CD4-positive, alpha-beta T cell treated with Interleukin-2 at 100 ng/mL for 4 hours (primary cell): Measurements from ENCODE around the gene LRRC1.

ENCODE experiments used
- DNase-seq: peaks from one replicate; pipeline ENCODE4 v3.0.0-alpha.2; 2020; ENCODE audit warnings: low spot score

Gene LRRC1

DNA sequence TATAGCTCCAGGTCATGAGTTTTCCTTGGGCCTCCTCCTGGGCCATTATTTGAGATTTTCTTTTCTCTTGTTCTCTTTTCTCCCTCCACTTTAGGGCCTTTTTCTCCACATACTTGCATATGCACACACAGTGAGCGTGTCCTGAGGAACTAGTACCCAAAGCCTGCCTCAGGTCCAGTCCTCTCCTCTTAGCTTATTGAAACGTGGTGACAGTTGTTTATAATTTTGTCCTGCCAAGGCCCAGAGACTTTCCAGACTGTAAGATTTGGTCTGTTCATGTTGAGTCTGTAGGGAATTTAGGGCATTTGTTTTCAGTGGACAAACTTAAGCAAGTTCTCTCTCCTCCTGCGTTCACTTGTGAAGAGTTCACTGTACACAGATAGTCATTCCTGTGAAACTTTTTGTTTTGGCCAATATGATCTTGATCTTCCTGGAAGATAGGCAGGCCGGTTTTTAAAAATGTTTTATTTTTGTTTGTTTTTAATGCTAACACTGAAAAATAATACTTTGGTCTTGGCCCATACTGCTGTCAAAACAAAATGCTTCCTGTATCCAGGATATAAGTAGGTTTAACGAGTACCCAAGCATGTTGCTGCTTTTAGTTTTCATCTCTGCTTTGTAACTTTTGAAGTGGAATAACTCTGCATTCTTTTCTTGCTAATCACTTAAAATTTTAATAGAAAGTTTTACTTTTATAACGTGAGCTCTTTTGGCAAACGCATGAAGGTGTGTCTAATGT lies 20.7 kb downstream of the LRRC1 start:
- no peak for DNase-seq

DNA sequence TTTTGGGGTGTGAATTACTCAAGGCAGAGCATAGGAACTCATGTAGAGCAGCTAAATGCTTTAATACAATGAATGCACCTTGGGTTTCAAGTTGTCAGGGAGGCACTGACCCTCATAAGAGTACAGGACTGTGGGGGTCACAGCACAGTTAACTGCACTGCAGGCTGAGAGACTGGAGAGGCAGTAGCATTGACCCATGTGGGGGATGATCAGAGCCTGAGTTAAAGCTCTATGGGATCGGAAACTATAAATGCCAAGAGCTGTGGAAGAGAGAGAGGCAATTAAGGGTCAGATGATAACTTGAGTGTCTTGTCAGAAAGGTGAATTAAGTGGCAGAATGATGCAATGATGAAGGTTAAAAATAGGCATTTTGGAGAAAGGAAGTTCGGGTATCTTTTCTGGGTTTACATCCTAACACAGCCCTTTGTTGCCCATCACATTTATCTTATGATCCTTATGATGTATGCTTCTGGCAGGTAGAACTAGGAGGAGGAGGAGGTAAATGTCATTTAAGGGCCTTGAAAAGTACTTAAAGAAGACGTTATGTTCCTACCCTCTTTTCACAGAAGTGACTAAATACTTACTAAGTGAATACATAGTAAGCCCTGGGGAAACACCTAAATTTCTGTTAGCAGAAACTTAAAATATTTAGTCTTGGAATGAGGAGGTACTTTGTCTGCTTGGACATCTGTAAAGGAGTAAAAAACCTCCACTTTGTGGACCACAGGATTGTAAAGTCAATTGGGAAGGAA lies 24.2 kb downstream of the LRRC1 start:
- DNase-seq: no peak

DNA sequence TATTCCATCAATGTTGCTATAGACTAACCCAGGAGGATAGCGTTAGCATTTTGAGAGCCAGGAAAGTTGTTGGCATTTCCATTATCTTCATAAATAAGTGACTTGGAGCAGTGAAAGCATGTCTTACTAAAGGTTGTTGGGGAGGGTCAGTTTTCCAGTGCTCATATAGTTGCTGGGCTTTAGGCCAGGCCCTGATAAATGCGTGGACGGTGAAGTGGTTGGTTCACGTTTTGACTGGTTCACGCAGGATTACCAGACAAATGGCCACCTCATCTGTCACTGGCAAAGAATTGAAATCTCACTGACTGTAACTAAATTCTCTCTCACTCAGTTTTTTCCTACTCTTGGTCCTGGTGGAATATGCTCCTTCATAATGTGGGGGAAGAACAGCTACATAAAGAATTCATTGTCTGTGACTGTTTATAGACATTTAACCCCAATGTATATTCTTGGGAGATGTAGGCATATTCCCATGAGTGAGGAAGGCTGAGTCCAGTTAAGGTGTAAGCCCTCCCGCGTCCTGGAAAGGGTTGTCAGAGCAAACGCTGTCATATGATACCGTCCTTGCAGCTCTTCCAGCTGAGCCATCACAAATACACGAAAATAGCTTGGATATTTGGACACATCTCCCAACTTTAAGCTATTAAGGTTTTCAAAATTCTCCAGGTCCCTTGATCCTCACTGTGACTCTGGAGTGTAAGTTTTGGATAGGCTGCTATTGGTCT lies 27.8 kb downstream of the LRRC1 start:
- no peak for DNase-seq

DNA sequence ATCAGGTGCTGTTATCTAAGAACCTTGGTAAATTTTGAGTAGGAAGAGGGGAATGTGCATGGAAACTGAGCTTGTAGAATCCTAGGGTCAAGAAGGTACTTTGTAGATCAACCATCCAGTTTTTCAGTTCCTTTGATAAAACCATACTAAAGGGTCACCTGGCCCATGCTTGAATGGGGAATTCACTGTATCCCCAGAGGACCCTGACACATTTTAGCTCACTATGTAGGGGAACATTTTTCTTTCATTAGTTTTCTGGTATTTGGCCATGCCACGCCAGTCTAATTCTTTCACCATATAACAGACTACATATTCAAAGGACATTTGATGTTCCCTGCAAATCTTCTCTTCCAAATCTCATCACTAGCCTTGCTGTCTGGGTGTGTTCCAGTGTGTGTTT lies 29.9 kb downstream of the LRRC1 start:
- DNase-seq: no peak

DNA sequence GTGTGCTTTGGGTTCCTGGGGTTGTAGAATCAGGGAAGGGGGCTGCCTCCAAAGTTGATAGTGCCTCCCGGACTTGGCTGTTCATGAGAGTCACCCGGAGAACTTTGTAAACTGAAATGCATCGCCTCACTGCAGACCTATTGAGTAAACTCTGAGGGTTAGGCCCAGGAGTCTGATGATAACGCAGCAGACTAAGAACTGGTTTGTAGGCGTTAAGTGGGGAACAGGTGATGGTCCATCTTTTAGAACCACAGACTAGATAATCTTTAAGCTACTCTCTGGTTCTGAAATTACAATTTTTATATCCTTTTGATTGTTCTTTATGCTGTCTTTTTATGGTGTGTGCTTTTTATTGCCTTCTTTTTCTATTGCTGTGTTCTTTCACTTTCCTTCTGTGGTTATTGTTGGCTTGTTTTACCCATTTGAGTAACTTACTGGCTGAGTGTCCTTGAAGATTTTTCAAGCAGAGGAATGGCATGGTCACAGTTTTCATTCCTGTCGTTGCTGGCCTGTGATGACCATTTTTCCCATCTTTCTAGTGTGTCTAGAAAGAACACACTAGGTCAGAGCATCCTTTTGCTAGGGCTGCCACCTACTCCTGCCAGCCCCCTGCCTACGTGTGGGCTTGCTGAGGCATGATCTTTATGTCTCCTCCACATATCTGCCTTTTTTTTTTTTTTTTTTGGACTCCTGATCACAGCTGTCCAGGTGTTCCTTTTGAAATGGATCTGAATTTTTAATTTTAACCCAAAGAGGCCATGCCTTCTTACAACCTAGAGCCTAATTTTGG lies 30.9 kb downstream of the LRRC1 start:
- no peak for DNase-seq

DNA sequence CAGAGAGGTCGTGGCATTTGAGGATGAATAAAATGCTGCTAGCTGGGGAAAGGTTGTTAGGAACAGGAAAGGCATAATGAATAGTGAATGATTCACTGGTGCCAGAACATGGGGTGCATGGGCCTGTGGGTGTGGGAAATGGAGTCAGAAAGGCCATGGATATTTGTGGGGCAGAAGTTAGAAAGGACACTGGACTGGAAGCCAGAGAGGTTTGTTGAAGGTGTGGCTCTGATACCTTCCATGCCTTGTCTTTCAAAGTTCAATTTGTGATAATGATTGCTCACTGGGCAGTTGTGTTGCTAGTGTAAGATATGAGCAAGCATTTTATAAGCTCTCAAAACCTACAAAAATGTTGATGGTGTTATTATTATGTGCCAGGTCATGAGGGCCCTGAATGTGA lies 32.7 kb downstream of the LRRC1 start:
- DNase-seq: no peak

DNA sequence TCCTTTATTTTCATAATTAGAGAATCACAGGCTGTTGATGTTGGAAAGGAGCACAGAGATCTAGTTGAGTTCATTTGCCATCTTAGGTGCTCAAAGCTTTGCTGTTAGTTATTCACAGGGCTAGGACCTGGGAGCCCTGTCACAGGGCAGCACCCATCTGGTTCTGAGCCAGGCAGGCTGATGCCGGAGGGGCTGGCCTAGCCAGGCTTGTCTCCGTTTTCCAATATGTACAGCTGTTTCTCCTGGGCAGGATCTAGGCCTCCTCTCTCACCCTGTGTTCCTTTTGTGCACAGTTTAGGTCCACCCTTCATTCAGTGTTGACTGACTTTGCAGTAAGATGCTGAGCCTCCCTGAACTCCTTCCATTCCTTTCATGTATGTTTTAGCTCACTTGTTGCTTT lies 33.4 kb downstream of the LRRC1 start:
- DNase-seq: no peak

DNA sequence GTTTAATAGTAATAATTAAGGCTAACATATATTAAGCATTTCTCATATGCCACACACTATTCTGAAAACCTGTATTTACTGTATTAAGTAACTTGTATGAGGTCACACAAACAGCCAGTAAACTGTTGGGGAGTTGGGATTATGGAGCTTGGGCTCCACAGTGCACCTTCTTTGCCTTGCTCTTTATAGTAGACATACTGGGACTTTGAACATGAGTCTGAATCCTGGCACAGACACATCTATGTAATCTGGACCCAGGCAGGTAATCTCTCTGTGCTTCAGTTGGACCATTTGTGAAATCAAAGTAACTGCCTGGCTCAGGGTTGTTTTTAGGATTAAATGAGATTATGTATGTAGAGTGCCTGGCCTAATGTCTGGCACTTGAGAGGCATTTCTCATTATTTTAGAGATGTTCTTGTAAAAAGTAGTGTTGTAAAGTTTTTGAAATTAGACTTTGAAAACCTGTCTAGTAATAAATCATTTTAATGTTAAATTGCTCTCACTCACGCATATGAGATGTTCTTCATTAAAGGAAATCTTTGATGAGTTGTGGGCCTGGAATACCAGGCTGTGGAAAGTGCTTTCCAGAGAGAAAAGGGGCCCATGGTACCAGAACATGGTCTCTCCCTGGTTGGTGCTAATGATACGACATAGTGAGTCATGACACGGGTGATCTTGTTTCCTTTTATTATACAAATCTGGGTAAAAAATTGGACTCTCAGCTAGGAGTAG lies 34.3 kb downstream of the LRRC1 start:
- DNase-seq: no peak

DNA sequence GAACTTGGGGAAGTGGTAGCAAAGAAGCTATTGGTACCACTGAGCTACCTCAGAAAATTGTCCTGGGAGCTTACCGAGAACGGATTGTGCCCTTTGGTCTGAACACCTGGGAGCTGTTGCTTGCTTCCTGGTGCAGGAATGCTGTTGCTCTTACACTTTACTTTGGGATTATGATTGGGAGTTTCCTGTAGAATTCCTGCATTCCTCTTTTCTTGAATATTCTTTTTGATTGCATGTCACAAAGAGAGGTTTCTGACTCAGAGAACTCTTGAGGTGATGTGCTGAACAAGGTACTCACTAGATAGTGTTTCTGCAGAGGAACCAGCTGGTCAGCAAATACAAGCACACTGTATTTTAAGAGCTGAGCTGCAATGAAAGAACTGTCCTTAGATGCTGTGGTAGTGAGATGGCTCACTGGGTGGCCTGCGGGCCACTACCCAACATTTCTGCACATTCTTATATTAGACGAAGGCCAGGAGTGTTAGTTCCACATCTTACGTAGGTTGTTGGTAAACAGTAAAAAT lies 35.0 kb downstream of the LRRC1 start:
- DNase-seq: no peak

DNA sequence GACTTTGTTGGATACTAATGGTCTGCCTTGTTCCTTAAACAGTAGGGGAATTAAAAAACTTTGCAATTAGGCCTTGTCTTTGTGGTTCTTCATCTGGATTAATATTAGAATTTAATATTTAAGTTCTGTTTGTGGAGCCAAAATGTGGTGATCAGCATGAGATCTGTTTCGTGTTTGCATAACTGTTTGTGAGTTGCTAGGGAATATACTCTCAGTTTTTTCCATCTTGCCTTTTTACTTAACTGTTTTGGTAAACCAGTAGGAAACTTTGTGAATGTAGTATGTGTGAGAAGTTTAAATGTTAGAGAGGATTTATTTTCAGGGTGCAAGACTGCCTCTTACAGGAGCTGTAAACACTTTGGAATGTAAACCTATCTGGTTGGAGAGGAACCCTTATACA lies 35.6 kb downstream of the LRRC1 start:
- DNase-seq: no peak

DNA sequence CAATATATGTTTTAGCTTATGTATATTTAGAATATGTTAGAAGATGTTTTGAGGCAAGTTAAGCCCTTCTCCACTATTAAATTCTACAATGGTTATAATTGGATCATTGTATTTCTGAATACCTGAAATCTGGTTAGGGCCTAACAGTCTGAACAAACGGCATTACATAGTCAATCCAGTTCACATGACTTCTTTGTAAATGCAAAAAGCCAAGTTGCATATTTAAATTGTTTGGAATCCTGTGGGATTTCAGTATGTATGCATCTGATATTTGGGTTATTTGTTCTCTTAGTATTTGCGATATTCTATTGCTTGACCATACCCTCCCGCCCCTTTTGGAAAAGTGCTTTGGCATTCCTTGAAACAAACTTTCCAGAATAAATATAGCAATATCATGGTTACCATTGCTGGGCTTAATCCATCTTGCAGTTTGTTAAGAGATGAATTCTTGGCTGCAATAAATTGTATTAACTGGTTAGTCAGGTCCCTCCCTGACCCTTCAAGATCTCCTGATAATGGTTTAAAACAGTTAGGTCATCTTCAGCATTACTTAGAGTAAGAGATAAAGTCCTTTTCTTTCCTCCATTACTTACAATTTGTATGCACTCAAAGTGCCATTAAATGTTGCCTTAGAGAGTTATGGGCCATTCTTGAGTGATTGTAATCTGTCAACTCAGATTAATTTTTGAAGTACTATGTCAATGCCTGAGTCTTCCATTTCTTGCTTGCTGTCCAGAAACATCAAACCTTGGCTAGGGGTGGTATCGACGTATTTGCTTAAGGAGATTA lies 36.5 kb downstream of the LRRC1 start:
- DNase-seq: no peak

DNA sequence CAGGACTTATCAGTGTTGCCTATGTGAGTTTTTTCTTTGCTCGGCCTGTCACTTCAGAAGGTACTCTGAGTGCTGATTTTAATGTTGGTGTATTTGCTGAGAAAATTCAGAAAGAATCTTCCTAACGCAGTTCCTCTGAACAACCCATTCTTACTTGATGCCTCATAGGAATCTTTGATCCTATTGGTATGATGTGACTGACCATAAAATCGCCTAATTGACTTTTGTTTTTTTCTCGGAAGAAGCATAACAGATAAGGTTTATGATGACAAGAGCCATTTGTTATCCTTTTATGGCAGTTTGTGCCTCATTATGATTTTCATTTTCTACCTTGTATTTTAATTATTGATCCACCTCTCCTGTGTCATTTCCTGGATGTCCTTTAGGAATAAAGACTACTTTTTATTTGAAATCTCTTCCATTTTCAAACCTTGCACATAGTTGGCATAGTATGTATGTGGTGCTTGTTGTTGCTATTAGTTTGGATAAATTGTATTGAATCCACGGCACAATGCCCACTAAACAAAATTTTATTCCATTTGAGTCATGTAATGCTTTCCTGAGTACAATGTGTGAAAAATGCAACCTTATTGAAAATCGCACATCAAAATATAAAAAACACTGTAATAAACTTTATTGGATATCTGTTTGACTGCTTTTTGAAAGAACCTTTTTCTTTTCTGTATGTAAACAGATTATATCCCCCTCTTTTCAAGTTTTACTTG lies 37.3 kb downstream of the LRRC1 start:
- DNase-seq: no peak

DNA sequence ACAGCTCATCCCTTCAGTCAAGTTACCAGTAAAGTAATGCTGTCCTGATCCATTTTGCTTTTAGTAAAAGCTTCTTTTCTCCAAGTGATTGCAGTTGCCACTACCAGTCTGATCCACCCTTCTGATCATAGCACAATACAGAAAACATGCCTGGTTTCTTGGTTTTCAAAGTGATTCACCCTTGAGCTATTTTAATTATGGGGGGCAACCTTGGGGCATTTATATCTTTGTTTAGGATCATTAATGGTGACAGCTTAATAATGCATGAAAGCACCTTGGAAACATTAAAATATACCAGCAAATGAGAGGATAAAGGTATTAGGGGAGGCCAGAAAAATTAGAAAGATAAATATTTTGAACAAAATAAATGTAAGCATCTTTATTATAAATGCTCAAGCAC lies 38.4 kb downstream of the LRRC1 start:
- no peak for DNase-seq

DNA sequence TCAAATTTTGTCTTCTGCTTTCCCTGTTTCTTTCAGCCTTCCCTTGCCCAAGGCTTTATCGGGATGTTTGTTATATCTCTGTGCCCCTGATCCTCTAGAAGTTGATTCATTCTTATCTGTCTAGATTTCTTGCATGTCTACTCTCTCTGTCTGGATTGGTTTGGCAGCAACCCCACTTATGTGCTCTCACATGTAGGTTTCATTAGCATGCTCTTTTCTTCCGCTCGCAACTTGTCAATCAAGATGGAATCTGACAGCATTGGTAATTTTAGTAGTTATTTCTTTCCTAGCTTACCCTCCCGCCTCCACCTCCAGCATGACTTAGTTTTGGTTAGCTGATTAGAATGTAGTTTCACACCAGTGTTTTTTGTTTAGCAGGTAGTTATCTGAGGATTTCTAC lies 39.3 kb downstream of the LRRC1 start:
- DNase-seq: no peak

DNA sequence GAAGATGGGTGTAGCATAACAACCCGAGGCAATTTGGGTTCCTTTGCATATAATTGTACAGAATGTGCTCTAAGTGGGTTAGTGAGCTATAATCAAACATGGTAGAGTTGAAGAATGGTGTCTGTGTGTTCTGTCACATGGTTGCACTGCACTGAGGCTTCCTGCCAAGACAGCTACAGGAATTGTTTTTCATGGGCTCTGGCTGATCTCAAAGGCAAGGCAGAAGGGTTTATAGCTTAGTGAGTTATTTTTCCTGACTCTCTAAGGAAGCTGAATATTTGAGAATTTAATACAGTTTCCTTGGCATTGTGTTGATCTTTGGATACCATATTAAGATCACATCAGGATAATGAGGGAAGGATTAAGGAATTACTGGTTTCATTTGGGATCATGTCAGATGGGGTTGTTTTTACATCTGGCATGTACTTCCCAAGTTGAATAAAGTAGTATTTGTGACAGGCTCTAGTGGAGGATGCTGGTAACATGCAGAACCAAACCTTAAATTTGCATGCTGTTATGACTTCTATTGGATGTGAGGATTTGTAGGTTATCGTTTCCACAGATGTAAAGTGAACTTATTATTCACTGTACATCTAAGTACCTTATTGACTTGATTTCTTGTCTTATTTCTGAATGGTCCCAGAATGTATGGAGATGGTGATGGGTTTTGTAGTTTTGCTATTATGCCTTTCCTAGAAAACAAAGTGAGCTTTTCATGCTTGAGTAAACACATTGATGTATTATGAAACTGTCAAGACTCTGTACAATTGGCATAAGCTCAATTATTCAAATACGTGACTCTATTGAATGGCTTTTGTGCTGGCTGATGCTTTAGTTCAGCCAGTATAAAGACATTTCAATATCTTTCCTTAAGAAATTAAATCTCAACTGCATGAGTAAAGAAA lies 43.3 kb downstream of the LRRC1 start:
- no peak for DNase-seq

DNA sequence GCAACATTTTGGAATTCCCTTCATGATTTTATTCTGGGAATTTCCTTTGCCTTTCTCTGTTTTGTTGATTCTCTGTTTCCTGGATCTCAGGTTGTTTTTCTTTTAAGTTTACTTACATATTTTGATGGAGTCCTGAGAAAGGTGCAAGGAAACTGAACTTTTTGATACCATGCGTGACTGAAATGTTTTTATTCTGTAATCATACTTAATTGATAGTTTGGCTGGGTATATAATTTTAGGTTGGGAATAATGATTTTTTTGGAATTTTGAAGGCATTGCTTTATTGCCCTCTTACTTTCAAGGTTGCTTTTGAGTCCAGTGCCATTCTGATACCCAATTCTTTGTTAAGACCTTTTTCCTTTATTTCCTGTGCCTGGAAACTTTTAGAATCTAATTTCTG lies 45.2 kb downstream of the LRRC1 start:
- DNase-seq: no peak

DNA sequence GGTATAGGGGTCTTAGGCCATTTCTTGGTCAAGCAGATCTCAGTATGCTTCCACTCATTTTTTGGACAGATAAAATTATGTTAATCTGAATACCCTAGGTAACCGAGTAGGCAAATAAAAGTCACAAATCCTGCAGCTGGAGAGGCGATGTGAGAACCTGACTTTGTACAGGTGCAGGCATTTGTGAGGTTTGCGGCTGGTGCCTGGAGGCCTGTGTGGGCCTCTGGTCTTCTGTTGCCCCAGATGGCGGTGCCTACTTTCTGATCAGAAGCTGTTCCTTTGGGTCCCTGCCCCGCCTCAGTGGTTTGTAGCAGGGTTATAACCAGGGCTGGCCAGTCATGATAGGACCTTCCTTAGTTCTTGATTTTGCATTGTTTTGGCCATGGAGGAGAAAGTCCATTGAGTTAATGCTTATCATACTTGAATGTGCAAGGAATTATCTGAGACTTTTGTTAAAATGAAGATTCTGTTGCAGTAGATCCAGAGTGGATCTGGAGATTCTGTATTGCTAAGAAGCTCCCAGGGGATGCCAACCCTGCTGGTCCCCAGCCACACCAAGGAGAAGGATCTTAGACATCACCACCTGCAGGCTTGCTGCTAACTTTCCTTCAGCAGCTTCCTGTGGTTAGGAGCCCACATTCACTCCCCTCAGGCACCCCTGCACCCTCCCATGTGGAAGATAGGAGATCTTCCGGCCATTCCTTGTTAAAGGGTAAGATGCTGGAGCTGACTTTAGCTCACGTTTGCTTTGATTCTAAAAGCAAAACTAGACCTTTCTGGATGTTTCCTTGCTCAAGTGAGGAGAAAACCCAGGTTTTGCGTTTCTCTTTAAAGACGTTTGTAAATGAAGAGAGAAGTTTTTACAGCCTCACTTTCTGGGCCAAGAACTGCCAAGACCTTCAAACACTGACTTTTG lies 50.7 kb downstream of the LRRC1 start:
- no peak for DNase-seq

DNA sequence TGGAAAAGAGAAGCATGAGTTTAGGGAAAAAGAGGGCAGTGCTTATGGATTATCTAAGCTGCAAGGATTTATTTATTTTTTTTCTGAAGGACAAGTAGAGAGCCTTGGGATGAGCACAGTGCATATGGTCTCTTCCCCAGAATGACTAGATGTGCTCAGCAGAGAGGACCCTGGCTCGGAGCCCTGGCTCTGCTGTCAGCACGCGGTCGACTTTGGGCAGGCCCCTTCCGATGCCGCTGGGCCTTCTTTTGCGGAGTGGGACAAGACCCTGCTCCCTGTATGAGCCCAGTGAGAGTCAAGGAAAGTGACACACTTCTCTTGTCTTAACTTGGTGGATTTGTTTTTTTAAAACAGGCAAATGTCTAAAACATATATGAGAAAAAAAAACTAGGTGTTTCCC lies 51.4 kb downstream of the LRRC1 start:
- no peak for DNase-seq
